RWPE2 (cell line): ENCODE data around the gene STEAP4.

Experiments used
- ATAC-seq: fragments of 200-7000 bp; cut with Tn5 transposase; 3 replicates; pipeline ENCODE4 v1.9.1; 2021; ENCODE audit warnings: low read depth
- DNase-seq: peaks from one replicate; pipeline ENCODE4 v3.0.0-alpha.2; 2020; ENCODE audit warnings: low spot score
- H3K27ac ChIP-seq: fragments of 450-650 bp; 2 replicates; pipeline ENCODE4 v1.5.1; 2017; ENCODE audit warnings: mild to moderate bottlenecking; ENCODE audit not compliant: poor library complexity, severe bottlenecking
- H3K27me3 ChIP-seq: fragments of 250-450 bp; sonication (Bioruptor Pico); 2 replicates; pipeline ENCODE4 v1.5.1; 2021; ENCODE audit warnings: mild to moderate bottlenecking, moderate library complexity; ENCODE audit not compliant: insufficient read depth, poor library complexity, severe bottlenecking
- H3K36me3 ChIP-seq: fragments of 250-450 bp; sonication (Bioruptor Pico); 2 replicates; pipeline ENCODE4 v1.5.1; 2020; ENCODE audit warnings: low read depth, mild to moderate bottlenecking, moderate library complexity
- H3K4me1 ChIP-seq: fragments of 250-450 bp; sonication (Bioruptor Pico); 2 replicates; pipeline ENCODE4 v1.5.1; 2021; ENCODE audit warnings: mild to moderate bottlenecking, moderate library complexity; ENCODE audit not compliant: insufficient read depth, poor library complexity, severe bottlenecking
- H3K4me3 ChIP-seq: fragments of 250-450 bp; sonication (Bioruptor Pico); 2 replicates; pipeline ENCODE4 v1.5.1; 2021; ENCODE audit warnings: mild to moderate bottlenecking, moderate library complexity; ENCODE audit not compliant: severe bottlenecking
- H3K9me3 ChIP-seq: fragments of 250-450 bp; sonication (Bioruptor Pico); 2 replicates; pipeline ENCODE4 v1.5.1; 2021; ENCODE audit warnings: mild to moderate bottlenecking, moderate library complexity; ENCODE audit not compliant: severe bottlenecking
- CTCF ChIP-seq: fragments of 450-650 bp; IDR thresholded peaks from one replicate; pipeline ENCODE4 v1.5.1; 2017; ENCODE audit warnings: mild to moderate bottlenecking, moderate library complexity; ENCODE audit not compliant: poor library complexity, severe bottlenecking

STEAP4 gene

DNA sequence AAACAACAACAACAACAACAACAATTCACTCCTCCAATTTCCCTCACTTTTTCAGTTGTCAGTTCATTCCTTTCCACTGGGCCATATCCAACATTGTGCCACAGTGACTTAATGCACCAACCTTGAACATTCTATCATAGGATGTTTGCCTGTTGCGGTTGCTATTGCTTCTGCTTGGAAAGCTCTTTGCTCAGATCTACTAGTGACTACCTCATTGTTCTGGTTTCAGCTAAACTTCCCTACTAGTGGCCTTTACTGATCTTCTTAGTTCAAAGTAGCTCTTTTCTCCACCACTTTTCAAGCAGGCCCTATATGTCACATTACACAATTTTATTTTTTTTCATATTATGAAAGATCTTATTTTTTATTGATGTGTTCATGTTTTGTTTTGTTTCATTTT lies 9.8 kb upstream of the STEAP4 start:
- no peaks in the 10 kb centered on the region for H3K27me3 ChIP-seq
- peaks cover 12% of the 10 kb centered on the region for H3K4me1 ChIP-seq
- no peak overlapping the region for H3K27ac ChIP-seq
- H3K9me3 ChIP-seq = no peaks in the 10 kb centered on the region
- H3K36me3 ChIP-seq = no peaks in the 10 kb centered on the region
- DNase-seq (no peak), ATAC-seq (no peak)
- no peak for TF ChIP-seq CTCF
- H3K4me3 ChIP-seq = no peak overlapping the region

GRCh38 chr7:88315522-88315921 lies 8.8 kb upstream of the STEAP4 start:
- no peaks in the 10 kb centered on the region for H3K9me3 ChIP-seq
- H3K4me1 ChIP-seq = peaks cover 12% of the 10 kb centered on the region
- no peak overlapping the region for H3K4me3 ChIP-seq
- no peak for ATAC-seq
- H3K36me3 ChIP-seq = no peaks in the 10 kb centered on the region
- DNase-seq = no peak
- no peak for TF ChIP-seq CTCF
- no peaks in the 10 kb centered on the region for H3K27me3 ChIP-seq
- no peak overlapping the region for H3K27ac ChIP-seq

DNA sequence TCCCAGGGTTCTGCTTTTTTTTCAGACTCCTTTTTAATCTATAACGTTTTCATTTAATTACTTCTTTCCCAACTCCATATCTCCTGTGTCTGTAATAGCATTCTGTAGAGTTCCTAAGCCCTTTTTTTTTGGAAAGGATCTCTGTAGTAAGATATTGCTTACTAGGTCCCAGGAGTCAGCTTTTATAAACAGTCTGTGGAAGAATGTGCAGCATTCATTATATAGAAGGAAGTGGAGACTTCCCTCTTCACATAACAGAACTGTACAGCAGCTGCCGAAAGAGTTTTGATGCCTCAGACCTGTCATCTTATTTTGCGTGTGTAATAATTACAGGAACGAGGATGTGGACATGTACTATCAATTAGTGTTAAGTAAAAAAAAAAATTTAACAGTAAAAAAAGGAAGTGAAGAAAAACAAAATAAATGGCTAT lies 7.4 kb upstream of the STEAP4 start:
- H3K4me1 ChIP-seq = peaks cover 12% of the 10 kb centered on the region
- no peak overlapping the region for H3K27ac ChIP-seq
- ATAC-seq (no peak), DNase-seq (no peak)
- H3K27me3 ChIP-seq = no peaks in the 10 kb centered on the region
- no peaks in the 10 kb centered on the region for H3K9me3 ChIP-seq
- no peak overlapping the region for H3K4me3 ChIP-seq
- H3K36me3 ChIP-seq = no peaks in the 10 kb centered on the region
- no peak for TF ChIP-seq CTCF

DNA sequence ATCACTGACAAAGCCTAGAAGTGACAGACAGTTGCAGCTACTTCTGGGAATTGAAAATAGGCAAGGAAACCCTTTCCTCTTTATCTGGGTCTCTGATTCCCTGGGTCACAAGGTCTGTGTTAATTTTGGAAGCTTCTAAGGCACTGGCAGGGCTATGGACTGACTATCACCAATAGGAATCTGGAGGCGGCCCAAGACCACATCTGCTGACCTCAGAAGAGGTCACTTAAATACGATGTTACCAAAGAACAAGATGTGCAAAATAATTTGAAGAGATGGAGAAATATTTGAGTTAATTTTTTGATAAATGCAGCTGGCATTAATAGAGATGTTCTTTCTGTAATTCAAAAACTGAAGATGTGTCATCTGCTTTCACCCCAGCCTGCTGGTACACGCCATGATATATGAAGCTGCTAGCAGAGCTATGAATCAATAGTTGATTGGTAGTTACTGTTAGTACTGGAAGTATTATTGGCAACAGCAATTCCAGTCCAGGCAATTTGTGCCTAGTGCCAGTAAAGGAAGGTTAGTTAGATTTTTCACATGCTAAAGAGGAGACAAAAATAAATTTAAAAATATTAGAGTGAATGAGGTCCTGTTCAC lies 5.5 kb upstream of the STEAP4 start:
- H3K4me3 ChIP-seq = no peak overlapping the region
- H3K27ac ChIP-seq = no peak overlapping the region
- H3K27me3 ChIP-seq = no peaks in the 10 kb centered on the region
- DNase-seq = no peak
- ATAC-seq = peak; percentile 56; the same call in 1 of the 3 replicates
- no peaks in the 10 kb centered on the region for H3K9me3 ChIP-seq
- H3K4me1 ChIP-seq = peaks cover 12% of the 10 kb centered on the region
- TF ChIP-seq CTCF = no peak
- no peaks in the 10 kb centered on the region for H3K36me3 ChIP-seq

- Histone ChIP-seq H3K4me1 (peaks cover 12% of the 10 kb centered on the region), H3K4me3 (no peak overlapping the region), H3K27ac (no peak overlapping the region), H3K36me3 (no peaks in the 10 kb centered on the region), H3K9me3 (no peaks in the 10 kb centered on the region), H3K27me3 (no peaks in the 10 kb centered on the region)
- no peak for ATAC-seq
- no peak for TF ChIP-seq CTCF
- no peak for DNase-seq
Observed at GRCh38 chr7:88311675-88312036, 5.0 kb upstream of the STEAP4 start.
